Bronchial epithelial cell (primary cell): Measurements from ENCODE around the gene ALAS2. TPM values are rescaled to one million over a fixed set of nuclear protein-coding genes. Genes with fewer than 3 reads are reported as not detected.

Experiments used
- DNase-seq: peaks from one replicate; pipeline ENCODE4 v3.0.0-alpha.2; 2010; ENCODE audit warnings: low read depth
- FAIRE-seq: peaks from 2 replicates; lab custom pipeline; 2011; peaks lifted over from hg19 to GRCh38; lab: Jason Lieb, UNC
- H3K27me3 ChIP-seq: 2 replicates; pipeline ENCODE4 v1.5.1; 2011; ENCODE audit warnings: low read length; ENCODE audit not compliant: control insufficient read depth, insufficient read depth
- H3K36me3 ChIP-seq: 2 replicates; pipeline ENCODE4 v1.5.1; 2011; ENCODE audit warnings: low read length; ENCODE audit not compliant: control insufficient read depth, insufficient read depth
- H3K4me3 ChIP-seq: 2 replicates; pipeline ENCODE4 v1.5.1; 2011; ENCODE audit warnings: mild to moderate bottlenecking, low read depth, low read length, control low read depth
- total RNA-seq: library from RNA; depleted of rRNA; stranded (reverse); fragments of >200 nt; gene quantifications from 2 replicates; pipeline ENCODE4 v1.2.1, GENCODE V29; 2014
- TF ChIP-seq, protein P1 (sequence below): IDR thresholded peaks from 2 replicates; pipeline ENCODE4 v1.5.1; 2011; ENCODE audit warnings: mild to moderate bottlenecking, moderate library complexity, low read length, control low read depth, inconsistent platforms; ENCODE audit not compliant: insufficient read depth, severe bottlenecking

ALAS2 gene
- total RNA-seq, 1 donor from 2014 or later = not detected

DNA sequence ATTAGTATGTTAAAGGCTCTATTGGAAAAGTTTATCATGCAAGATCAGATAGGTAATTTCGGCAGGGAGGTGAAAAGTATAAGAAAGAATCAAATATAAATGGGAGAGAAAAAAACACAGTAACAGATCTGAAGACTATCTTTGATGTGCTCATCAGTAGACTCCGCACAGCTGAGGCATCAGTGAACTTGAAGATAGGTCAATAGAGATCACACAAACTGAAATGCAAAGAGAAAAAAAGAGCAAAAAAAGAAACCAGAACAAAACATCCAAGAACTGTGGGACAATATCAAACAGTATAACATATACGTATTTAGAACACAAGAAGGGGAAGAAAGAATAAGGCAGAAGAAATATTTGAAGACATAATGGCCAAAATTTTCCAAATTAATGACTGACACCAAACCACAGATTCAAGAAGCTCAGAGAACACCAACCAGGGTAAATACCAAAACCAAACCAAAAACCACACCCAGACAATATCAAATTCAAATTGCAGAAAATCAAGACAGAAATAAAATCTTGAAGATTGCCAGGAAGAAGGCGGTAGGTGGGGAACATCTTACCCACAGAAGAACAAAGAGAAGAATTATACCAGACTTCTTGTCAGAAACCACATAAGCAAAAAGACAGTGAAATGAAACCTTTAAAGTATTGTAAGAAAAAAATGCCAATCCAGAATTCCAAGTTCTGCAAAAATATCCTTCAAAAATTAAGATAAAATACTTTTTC, 65.8 kb downstream of the ALAS2 start:
- TF ChIP-seq, protein P1, sequence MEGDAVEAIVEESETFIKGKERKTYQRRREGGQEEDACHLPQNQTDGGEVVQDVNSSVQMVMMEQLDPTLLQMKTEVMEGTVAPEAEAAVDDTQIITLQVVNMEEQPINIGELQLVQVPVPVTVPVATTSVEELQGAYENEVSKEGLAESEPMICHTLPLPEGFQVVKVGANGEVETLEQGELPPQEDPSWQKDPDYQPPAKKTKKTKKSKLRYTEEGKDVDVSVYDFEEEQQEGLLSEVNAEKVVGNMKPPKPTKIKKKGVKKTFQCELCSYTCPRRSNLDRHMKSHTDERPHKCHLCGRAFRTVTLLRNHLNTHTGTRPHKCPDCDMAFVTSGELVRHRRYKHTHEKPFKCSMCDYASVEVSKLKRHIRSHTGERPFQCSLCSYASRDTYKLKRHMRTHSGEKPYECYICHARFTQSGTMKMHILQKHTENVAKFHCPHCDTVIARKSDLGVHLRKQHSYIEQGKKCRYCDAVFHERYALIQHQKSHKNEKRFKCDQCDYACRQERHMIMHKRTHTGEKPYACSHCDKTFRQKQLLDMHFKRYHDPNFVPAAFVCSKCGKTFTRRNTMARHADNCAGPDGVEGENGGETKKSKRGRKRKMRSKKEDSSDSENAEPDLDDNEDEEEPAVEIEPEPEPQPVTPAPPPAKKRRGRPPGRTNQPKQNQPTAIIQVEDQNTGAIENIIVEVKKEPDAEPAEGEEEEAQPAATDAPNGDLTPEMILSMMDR = no peak
- Histone ChIP-seq H3K4me3 (no peak overlapping the region), H3K27me3 (no peaks in the 10 kb centered on the region), H3K36me3 (no peaks in the 10 kb centered on the region)
- DNase-seq = no peak
- FAIRE-seq = no peak

DNA sequence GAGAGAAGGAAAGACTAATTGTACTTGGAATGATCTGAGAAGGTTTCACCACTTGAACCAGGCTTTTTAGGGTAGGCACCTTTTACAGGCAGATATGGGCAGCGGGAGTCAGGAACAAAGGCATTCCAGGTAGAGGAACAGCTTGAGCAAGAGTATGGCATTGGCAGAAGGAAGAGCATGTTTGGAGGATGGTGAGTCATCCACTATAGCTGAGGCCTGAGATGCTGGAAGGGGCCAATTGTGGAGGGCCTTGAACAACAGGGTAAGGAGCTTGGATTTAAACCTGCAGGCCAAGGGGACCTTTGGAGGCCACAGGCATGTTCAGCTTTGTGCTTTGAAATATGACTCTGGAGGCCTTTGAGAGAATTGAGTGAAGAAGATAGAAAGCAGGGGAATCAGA, 69.0 kb downstream of the ALAS2 start:
- peak; percentile 7 for DNase-seq
- Histone ChIP-seq H3K4me3 (no peak overlapping the region), H3K27me3 (no peaks in the 10 kb centered on the region), H3K36me3 (no peaks in the 10 kb centered on the region)
- TF ChIP-seq, protein P1 = no peak
- FAIRE-seq = no peak

Other genes with a start within 250 kb of the ALAS2 start
- not detected in 2 replicates for gene ITIH6, start 232.7 kb downstream of the ALAS2 start, total RNA-seq
- 52.1 and 61.7 TPM in 2 replicates for gene MAGED2, start 223.2 kb downstream of the ALAS2 start, total RNA-seq
- gene TRO, start 110.2 kb downstream of the ALAS2 start, total RNA-seq = not detected in 2 replicates
- 0.13 and 0.26 TPM in 2 replicates for gene PFKFB1, start 36.8 kb downstream of the ALAS2 start, total RNA-seq
- 7.1 and 14.3 TPM in 2 replicates for gene APEX2, start 30.6 kb downstream of the ALAS2 start, total RNA-seq
- not detected in 2 replicates for gene PAGE2B, start 44.1 kb upstream of the ALAS2 start, total RNA-seq
- gene PAGE2, start 58.0 kb upstream of the ALAS2 start, total RNA-seq = not detected in 2 replicates
- not detected in 2 replicates for gene PAGE5, start 189.4 kb upstream of the ALAS2 start, total RNA-seq
- not detected in 2 replicates for gene PAGE3, start 233.9 kb upstream of the ALAS2 start, total RNA-seq